ENCODE data around the gene MAP7.
"Not testable (repeated sequence)": the region's sequence is repeated elsewhere in the genome, so short reads cannot be mapped to it uniquely, and the experiment has no call there.

Gene MAP7

DNA sequence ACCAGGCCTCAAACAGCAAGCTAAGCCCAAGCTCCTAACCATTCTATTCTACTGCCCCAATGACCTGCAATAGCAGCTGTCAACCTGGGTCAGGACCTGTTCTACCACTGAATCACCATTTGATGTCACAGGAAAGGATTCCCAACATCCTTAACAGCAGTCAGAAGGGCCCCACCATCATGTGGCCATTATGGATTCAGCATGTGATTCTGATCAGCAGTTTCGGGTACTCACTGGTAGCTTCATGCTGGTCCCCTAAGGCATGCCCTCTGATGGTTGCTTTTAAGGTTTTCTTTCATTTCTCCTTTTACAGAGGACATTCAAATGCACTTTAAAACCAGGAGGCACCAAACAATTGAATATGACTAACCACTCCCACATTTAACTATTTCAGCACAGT is 37.3 kb upstream of the MAP7 start:
- H2BK15ac ChIP-seq (ENCODE audit: low read length), result no peak overlapping the region
- no peak overlapping the region for H3K9ac ChIP-seq (ENCODE audit: low read depth, low read length, poor library complexity)
- no peak overlapping the region for H3K14ac ChIP-seq (ENCODE audit: low read length)
- no peak overlapping the region for H3K18ac ChIP-seq (ENCODE audit: low read length)
- H3K4me1 ChIP-seq (ENCODE audit: control insufficient read depth in 2 of 2, insufficient read depth in 1 of 2, low read depth in 1 of 2, low read length in 2 of 2), result no peaks in the 10 kb centered on the region
- H3K27me3 ChIP-seq (ENCODE audit: control insufficient read depth in 3 of 3, insufficient read depth in 3 of 3, low read depth in 1 of 3, low read length in 3 of 3), result no peaks in the 10 kb centered on the region
- no peak overlapping the region for H3K4me2 ChIP-seq (ENCODE audit: insufficient read depth, low read length, poor library complexity, severe bottlenecking)
- WGBS, 2 donors (ENCODE audit: extremely low coverage in 2 of 2, insufficient read length in 2 of 2, insufficient replicate concordance in 1 of 2), result no CpG with 5 or more reads among the region's 1 CpG
- H3K9me3 ChIP-seq (replicated peaks in 1 of 2; ENCODE audit: control insufficient read depth in 2 of 2, insufficient read depth in 1 of 2, low read depth in 1 of 2, low read length in 2 of 2), result peaks cover 0 to 5% of the 10 kb centered on the region in 2 donors
- no peaks in the 10 kb centered on the region for H3K79me1 ChIP-seq (ENCODE audit: low read depth, low read length)
- H3K36me3 ChIP-seq (replicated peaks in 1 of 2; ENCODE audit: control insufficient read depth in 2 of 2, insufficient read depth in 2 of 2, low read length in 2 of 2), result no peaks in the 10 kb centered on the region
- no peak overlapping the region for H2BK120ac ChIP-seq (ENCODE audit: low read depth, low read length)
- no peak overlapping the region for H2AK5ac ChIP-seq (ENCODE audit: low read depth, low read length)
- H3K23ac ChIP-seq (ENCODE audit: low read depth, low read length, poor library complexity), result no peak overlapping the region
- no peak overlapping the region for H2BK12ac ChIP-seq (ENCODE audit: low read length)
- H3K4me3 ChIP-seq (ENCODE audit: low read length in 2 of 2), result no peak overlapping the region
- no peak overlapping the region for H4K91ac ChIP-seq (ENCODE audit: low read depth, low read length, poor library complexity)
- no peak overlapping the region for H3K27ac ChIP-seq (replicated peaks; ENCODE audit: low read length)
- H2BK5ac ChIP-seq (ENCODE audit: low read length), result no peak overlapping the region
- H4K8ac ChIP-seq (ENCODE audit: low read depth, low read length), result no peak overlapping the region
- no peak overlapping the region for H3K4ac ChIP-seq (ENCODE audit: low read length)
- DNase-seq (ENCODE audit: low spot score), result no peak
- no peak overlapping the region for H2AFZ ChIP-seq (ENCODE audit: low read length)

DNA sequence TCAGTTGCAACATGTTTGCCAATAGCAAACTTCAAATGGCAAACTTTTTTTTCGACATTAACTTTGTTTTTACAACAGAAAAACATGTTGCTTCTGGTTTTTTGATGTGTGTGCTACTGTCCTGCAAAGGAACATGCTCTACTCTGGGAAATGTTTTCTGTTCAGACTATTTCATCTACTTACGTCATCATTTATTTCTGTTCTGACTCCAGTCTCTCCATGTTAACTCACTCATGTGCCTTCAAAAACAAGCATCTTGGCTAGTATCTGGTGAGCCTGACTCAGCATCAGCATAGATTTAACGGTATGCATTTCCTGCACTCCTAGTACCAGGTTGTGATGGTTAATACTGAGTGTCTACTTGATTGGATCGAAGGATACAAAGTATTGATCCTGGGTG is 36.1 kb upstream of the MAP7 start:
- Histone ChIP-seq H4K91ac (ENCODE audit: low read depth, low read length, poor library complexity) (no peak overlapping the region), H3K27me3 (ENCODE audit: control insufficient read depth in 3 of 3, insufficient read depth in 3 of 3, low read depth in 1 of 3, low read length in 3 of 3) (no peaks in the 10 kb centered on the region), H3K4me3 (ENCODE audit: low read length in 2 of 2) (no peak overlapping the region), H2AFZ (ENCODE audit: low read length) (no peak overlapping the region), H2BK5ac (ENCODE audit: low read length) (no peak overlapping the region), H3K9me3 (replicated peaks in 1 of 2; ENCODE audit: control insufficient read depth in 2 of 2, insufficient read depth in 1 of 2, low read depth in 1 of 2, low read length in 2 of 2) (peaks cover 0 to 5% of the 10 kb centered on the region in 2 donors), H2BK120ac (ENCODE audit: low read depth, low read length) (no peak overlapping the region), H2BK15ac (ENCODE audit: low read length) (no peak overlapping the region), H3K4ac (ENCODE audit: low read length) (no peak overlapping the region), H3K4me1 (ENCODE audit: control insufficient read depth in 2 of 2, insufficient read depth in 1 of 2, low read depth in 1 of 2, low read length in 2 of 2) (no peaks in the 10 kb centered on the region), H3K36me3 (replicated peaks in 1 of 2; ENCODE audit: control insufficient read depth in 2 of 2, insufficient read depth in 2 of 2, low read length in 2 of 2) (no peaks in the 10 kb centered on the region), H3K27ac (replicated peaks; ENCODE audit: low read length) (no peak overlapping the region), H3K18ac (ENCODE audit: low read length) (no peak overlapping the region), H3K23ac (ENCODE audit: low read depth, low read length, poor library complexity) (no peak overlapping the region), H4K8ac (ENCODE audit: low read depth, low read length) (no peak overlapping the region), H3K4me2 (ENCODE audit: insufficient read depth, low read length, poor library complexity, severe bottlenecking) (no peak overlapping the region), H3K79me1 (ENCODE audit: low read depth, low read length) (no peaks in the 10 kb centered on the region), H3K14ac (ENCODE audit: low read length) (no peak overlapping the region), H2AK5ac (ENCODE audit: low read depth, low read length) (no peak overlapping the region), H3K9ac (ENCODE audit: low read depth, low read length, poor library complexity) (no peak overlapping the region), H2BK12ac (ENCODE audit: low read length) (no peak overlapping the region)
- DNase-seq (ENCODE audit: low spot score), result no peak
- WGBS, 2 donors (ENCODE audit: extremely low coverage in 2 of 2, insufficient read length in 2 of 2, insufficient replicate concordance in 1 of 2), result no CpG with 5 or more reads among the region's 4 CpGs

GRCh38 chr6:136585523-136585922 is 35.3 kb upstream of the MAP7 start:
- not testable (repeated sequence) for H3K27ac ChIP-seq (replicated peaks; ENCODE audit: low read length)

DNA sequence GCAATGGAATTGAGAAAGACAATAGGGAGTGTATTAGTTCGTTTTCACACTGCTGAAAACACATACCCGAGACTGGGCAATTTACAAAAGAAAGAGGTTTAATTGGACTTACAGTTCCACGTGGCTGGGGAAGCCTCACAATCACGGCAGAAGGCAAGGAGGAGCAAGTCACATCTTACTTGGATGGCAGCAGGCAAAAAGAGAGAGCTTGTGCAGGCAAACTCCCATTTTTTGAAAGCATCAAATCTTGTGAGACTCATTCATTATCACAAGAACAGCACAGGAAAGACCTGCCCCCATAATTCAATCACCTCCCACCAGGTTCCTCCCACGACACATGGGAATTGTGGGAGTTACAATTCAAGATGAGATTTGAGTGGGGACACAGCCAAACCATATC is 34.1 kb upstream of the MAP7 start:
- H3K9me3 ChIP-seq (replicated peaks in 1 of 2; ENCODE audit: control insufficient read depth in 2 of 2, insufficient read depth in 1 of 2, low read depth in 1 of 2, low read length in 2 of 2); H3K4ac ChIP-seq (ENCODE audit: low read length); H2BK5ac ChIP-seq (ENCODE audit: low read length); H2BK12ac ChIP-seq (ENCODE audit: low read length); H4K8ac ChIP-seq (ENCODE audit: low read depth, low read length); H3K4me3 ChIP-seq (ENCODE audit: low read length in 2 of 2); H3K14ac ChIP-seq (ENCODE audit: low read length); H3K27me3 ChIP-seq (ENCODE audit: control insufficient read depth in 3 of 3, insufficient read depth in 3 of 3, low read depth in 1 of 3, low read length in 3 of 3); H3K23ac ChIP-seq (ENCODE audit: low read depth, low read length, poor library complexity); H2AFZ ChIP-seq (ENCODE audit: low read length); H2AK5ac ChIP-seq (ENCODE audit: low read depth, low read length); H3K18ac ChIP-seq (ENCODE audit: low read length); H3K36me3 ChIP-seq (replicated peaks in 1 of 2; ENCODE audit: control insufficient read depth in 2 of 2, insufficient read depth in 2 of 2, low read length in 2 of 2); H3K4me2 ChIP-seq (ENCODE audit: insufficient read depth, low read length, poor library complexity, severe bottlenecking); H2BK15ac ChIP-seq (ENCODE audit: low read length); H3K79me1 ChIP-seq (ENCODE audit: low read depth, low read length); DNase-seq (ENCODE audit: low spot score); H3K27ac ChIP-seq (replicated peaks; ENCODE audit: low read length); H3K9ac ChIP-seq (ENCODE audit: low read depth, low read length, poor library complexity); H3K4me1 ChIP-seq (ENCODE audit: control insufficient read depth in 2 of 2, insufficient read depth in 1 of 2, low read depth in 1 of 2, low read length in 2 of 2); H2BK120ac ChIP-seq (ENCODE audit: low read depth, low read length); H4K91ac ChIP-seq (ENCODE audit: low read depth, low read length, poor library complexity): not testable (repeated sequence)
- WGBS, 2 donors (ENCODE audit: extremely low coverage in 2 of 2, insufficient read length in 2 of 2, insufficient replicate concordance in 1 of 2), result no CpG with 5 or more reads among the region's 5 CpGs

More at GRCh38 chr6:136585523-136585922, 35.3 kb upstream of the MAP7 start:
- H3K18ac ChIP-seq (ENCODE audit: low read length); H3K23ac ChIP-seq (ENCODE audit: low read depth, low read length, poor library complexity); H3K4ac ChIP-seq (ENCODE audit: low read length); H3K27me3 ChIP-seq (ENCODE audit: control insufficient read depth in 3 of 3, insufficient read depth in 3 of 3, low read depth in 1 of 3, low read length in 3 of 3); H2AFZ ChIP-seq (ENCODE audit: low read length); H2BK120ac ChIP-seq (ENCODE audit: low read depth, low read length); H2BK12ac ChIP-seq (ENCODE audit: low read length); H3K79me1 ChIP-seq (ENCODE audit: low read depth, low read length); H4K8ac ChIP-seq (ENCODE audit: low read depth, low read length); H3K4me2 ChIP-seq (ENCODE audit: insufficient read depth, low read length, poor library complexity, severe bottlenecking); H3K4me1 ChIP-seq (ENCODE audit: control insufficient read depth in 2 of 2, insufficient read depth in 1 of 2, low read depth in 1 of 2, low read length in 2 of 2); H2BK15ac ChIP-seq (ENCODE audit: low read length); H3K36me3 ChIP-seq (replicated peaks in 1 of 2; ENCODE audit: control insufficient read depth in 2 of 2, insufficient read depth in 2 of 2, low read length in 2 of 2); H3K14ac ChIP-seq (ENCODE audit: low read length); H2BK5ac ChIP-seq (ENCODE audit: low read length); H3K9me3 ChIP-seq (replicated peaks in 1 of 2; ENCODE audit: control insufficient read depth in 2 of 2, insufficient read depth in 1 of 2, low read depth in 1 of 2, low read length in 2 of 2); H4K91ac ChIP-seq (ENCODE audit: low read depth, low read length, poor library complexity); H3K9ac ChIP-seq (ENCODE audit: low read depth, low read length, poor library complexity); H2AK5ac ChIP-seq (ENCODE audit: low read depth, low read length); DNase-seq (ENCODE audit: low spot score); H3K4me3 ChIP-seq (ENCODE audit: low read length in 2 of 2): not testable (repeated sequence)
- no CpG with 5 or more reads among the region's 2 CpGs for WGBS, 2 donors (ENCODE audit: extremely low coverage in 2 of 2, insufficient read length in 2 of 2, insufficient replicate concordance in 1 of 2)
